ENCODE measurements around the gene ACER3. TPM values are rescaled to one million over a fixed set of nuclear protein-coding genes. Genes with fewer than 3 reads are reported as not detected.

The ACER3 gene
- total and polyA plus RNA-seq, 2 experiments from 2014 or later = 17.1 to 18.3 TPM

DNA sequence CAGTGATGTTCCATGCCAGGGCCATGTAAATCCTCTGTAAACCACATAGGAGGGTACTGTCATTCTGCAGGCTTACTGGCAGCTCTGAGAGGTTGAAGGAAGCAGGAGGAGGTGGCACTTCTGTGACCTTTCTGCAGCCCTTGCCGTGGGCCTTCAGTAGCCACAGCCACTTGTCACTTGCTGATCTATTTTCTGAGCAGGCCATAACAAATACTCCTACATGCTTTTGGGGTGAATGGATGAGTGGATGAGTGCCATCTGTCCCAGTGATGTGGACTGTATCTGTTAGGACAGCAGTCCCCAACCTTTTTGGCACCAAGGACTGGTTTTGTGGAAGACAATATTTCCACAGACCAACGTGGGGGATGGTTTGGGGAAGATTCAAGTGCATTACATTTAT, 183.6 kb downstream of the ACER3 start:
- no peaks in the 10 kb centered on the region for H3K79me2 ChIP-seq
- no peak overlapping the region for H3K4me2 ChIP-seq
- peaks cover 5% of the 10 kb centered on the region for H3K4me1 ChIP-seq (ENCODE audit: insufficient read depth)
- H3K4me3 ChIP-seq = no peak overlapping the region
- no peaks in the 10 kb centered on the region for H3K36me3 ChIP-seq (replicated peaks; ENCODE audit: insufficient read depth, low read depth)
- H3K27me3 ChIP-seq = peaks cover 6% of the 10 kb centered on the region
- no peak overlapping the region for H3K27ac ChIP-seq
- H2AFZ ChIP-seq = no peak overlapping the region
- TF ChIP-seq EZH2phosphoT487 (IDR thresholded peaks at IDR 0.05; ENCODE audit: low read depth, severe bottlenecking, unreplicated experiment) (no peak), EZH2 (IDR thresholded peaks at IDR 0.05; ENCODE audit: borderline replicate concordance) (no peak)
- TF ChIP-seq, protein P1, sequence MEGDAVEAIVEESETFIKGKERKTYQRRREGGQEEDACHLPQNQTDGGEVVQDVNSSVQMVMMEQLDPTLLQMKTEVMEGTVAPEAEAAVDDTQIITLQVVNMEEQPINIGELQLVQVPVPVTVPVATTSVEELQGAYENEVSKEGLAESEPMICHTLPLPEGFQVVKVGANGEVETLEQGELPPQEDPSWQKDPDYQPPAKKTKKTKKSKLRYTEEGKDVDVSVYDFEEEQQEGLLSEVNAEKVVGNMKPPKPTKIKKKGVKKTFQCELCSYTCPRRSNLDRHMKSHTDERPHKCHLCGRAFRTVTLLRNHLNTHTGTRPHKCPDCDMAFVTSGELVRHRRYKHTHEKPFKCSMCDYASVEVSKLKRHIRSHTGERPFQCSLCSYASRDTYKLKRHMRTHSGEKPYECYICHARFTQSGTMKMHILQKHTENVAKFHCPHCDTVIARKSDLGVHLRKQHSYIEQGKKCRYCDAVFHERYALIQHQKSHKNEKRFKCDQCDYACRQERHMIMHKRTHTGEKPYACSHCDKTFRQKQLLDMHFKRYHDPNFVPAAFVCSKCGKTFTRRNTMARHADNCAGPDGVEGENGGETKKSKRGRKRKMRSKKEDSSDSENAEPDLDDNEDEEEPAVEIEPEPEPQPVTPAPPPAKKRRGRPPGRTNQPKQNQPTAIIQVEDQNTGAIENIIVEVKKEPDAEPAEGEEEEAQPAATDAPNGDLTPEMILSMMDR (IDR thresholded peaks at IDR 0.05; ENCODE audit: poor library complexity) = no peak
- no peak for DNase-seq (ENCODE audit: low spot score)
- WGBS (ENCODE audit: low lambda C conversion rate, missing lambda C conversion rate) = 80% methylated on average over 2 of the region's 2 CpGs
- H3K9me2 ChIP-seq (replicated peaks; ENCODE audit: insufficient read depth) = no peaks in the 10 kb centered on the region
- H4K20me1 ChIP-seq (ENCODE audit: insufficient read depth, poor library complexity, severe bottlenecking) = no peaks in the 10 kb centered on the region
- no peaks in the 10 kb centered on the region for H3K9me3 ChIP-seq (ENCODE audit: low read depth)

DNA sequence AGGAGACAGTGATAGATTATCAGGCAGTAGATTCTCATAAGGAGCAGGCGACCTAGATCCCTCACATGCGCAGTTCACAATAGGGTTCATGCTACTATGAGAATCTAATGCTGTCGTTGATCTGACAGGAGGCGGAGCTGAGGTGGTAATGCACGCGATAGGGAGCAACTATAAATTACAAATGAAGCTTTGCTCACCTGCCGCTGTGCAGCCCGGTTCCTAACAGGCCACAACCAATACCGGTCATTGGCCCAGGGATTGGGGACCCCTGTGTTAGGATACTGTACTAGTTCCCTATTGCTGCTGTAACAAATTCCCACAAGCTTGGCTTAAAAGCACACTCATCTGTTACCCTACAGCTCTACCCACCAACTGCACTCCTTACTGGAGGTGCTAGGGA, 184.2 kb downstream of the ACER3 start:
- no peaks in the 10 kb centered on the region for H3K9me2 ChIP-seq (replicated peaks; ENCODE audit: insufficient read depth)
- H3K27ac ChIP-seq = no peak overlapping the region
- peaks cover under 1% of the 10 kb centered on the region for H3K4me1 ChIP-seq (ENCODE audit: insufficient read depth)
- H2AFZ ChIP-seq = no peak overlapping the region
- no peaks in the 10 kb centered on the region for H3K9me3 ChIP-seq (ENCODE audit: low read depth)
- WGBS (ENCODE audit: low lambda C conversion rate, missing lambda C conversion rate) = 96% methylated on average over 9 of the region's 9 CpGs
- H3K4me3 ChIP-seq = no peak overlapping the region
- H3K36me3 ChIP-seq (replicated peaks; ENCODE audit: insufficient read depth, low read depth) = no peaks in the 10 kb centered on the region
- H3K4me2 ChIP-seq = no peak overlapping the region
- H3K27me3 ChIP-seq = peaks cover 6% of the 10 kb centered on the region
- no peaks in the 10 kb centered on the region for H3K79me2 ChIP-seq
- TF ChIP-seq EZH2phosphoT487 (IDR thresholded peaks at IDR 0.05; ENCODE audit: low read depth, severe bottlenecking, unreplicated experiment) = no peak
- TF ChIP-seq, protein P1 (IDR thresholded peaks at IDR 0.05; ENCODE audit: poor library complexity) = no peak
- TF ChIP-seq EZH2 (IDR thresholded peaks at IDR 0.05; ENCODE audit: borderline replicate concordance) = no peak
- no peak for DNase-seq (ENCODE audit: low spot score)
- no peaks in the 10 kb centered on the region for H4K20me1 ChIP-seq (ENCODE audit: insufficient read depth, poor library complexity, severe bottlenecking)

DNA sequence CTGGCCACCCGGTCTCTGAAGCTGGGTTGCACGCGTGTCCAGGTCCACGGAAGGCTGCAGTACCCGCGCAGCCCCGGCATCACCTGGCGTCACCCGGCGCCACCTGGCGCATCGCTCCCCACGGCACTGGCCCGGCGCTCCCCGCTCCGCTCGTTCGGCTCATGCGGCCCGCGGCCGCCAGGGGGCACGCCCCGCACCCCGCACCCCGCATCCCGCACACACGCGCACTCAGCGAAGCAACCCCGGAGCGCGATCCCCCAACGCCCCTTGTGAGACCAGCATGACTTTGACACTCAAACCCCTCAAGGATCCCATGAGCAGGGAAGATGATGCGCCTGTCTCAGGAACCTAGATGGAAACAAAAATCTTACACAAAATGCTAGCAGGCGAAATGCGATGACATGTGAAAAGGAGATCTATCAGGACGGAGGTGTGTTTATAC, 185.4 kb downstream of the ACER3 start:
- H3K36me3 ChIP-seq (replicated peaks; ENCODE audit: insufficient read depth, low read depth) = no peaks in the 10 kb centered on the region
- peak; percentile 84 for DNase-seq (ENCODE audit: low spot score)
- H3K27me3 ChIP-seq = peaks cover 6% of the 10 kb centered on the region
- H2AFZ ChIP-seq = peak overlapping the region; percentile 26
- no peaks in the 10 kb centered on the region for H3K4me1 ChIP-seq (ENCODE audit: insufficient read depth)
- no peaks in the 10 kb centered on the region for H3K9me3 ChIP-seq (ENCODE audit: low read depth)
- WGBS (ENCODE audit: low lambda C conversion rate, missing lambda C conversion rate) = 5% methylated on average over 34 of the region's 39 CpGs
- H3K27ac ChIP-seq = no peak overlapping the region
- H3K9me2 ChIP-seq (replicated peaks; ENCODE audit: insufficient read depth) = no peaks in the 10 kb centered on the region
- H4K20me1 ChIP-seq (ENCODE audit: insufficient read depth, poor library complexity, severe bottlenecking) = no peaks in the 10 kb centered on the region
- H3K4me2 ChIP-seq = peak overlapping the region; percentile 74
- no peak for TF ChIP-seq EZH2phosphoT487 (IDR thresholded peaks at IDR 0.05; ENCODE audit: low read depth, severe bottlenecking, unreplicated experiment)
- TF ChIP-seq, protein P1 (IDR thresholded peaks at IDR 0.05; ENCODE audit: poor library complexity) = peak; percentile 84
- no peak overlapping the region for H3K4me3 ChIP-seq
- H3K79me2 ChIP-seq = no peaks in the 10 kb centered on the region

All from hepatocyte (in vitro differentiated cells).